Stimulated activated naive CD8-positive, alpha-beta T cell treated with anti-CD3 and anti-CD28 coated beads, Interleukin-15, Interleukin-2, amounts not matched to agents 100 ng/mL and 50 ng/mL, for 24 hours (primary cell): ENCODE measurements around the gene SNAPIN.
"Not testable (repeated sequence)": the region's sequence is repeated elsewhere in the genome, so short reads cannot be mapped to it uniquely, and the experiment has no call there.

Experiments used
- H3K27ac Mint-ChIP-seq: one replicate; pipeline ENCODE4 v1.8.0; 2021; ENCODE audit warnings: mild to moderate bottlenecking, mixed read lengths
- H3K27me3 Mint-ChIP-seq: one replicate; pipeline ENCODE4 v1.8.0; 2021; ENCODE audit warnings: mixed read lengths
- H3K36me3 Mint-ChIP-seq: one replicate; pipeline ENCODE4 v1.8.0; 2021; ENCODE audit warnings: low read depth, mixed read lengths
- H3K4me1 Mint-ChIP-seq: one replicate; pipeline ENCODE4 v1.8.0; 2021; ENCODE audit warnings: low read depth, mixed read lengths
- H3K4me3 Mint-ChIP-seq: one replicate; pipeline ENCODE4 v1.8.0; 2021; ENCODE audit warnings: mild to moderate bottlenecking, mixed read lengths
- H3K9me3 Mint-ChIP-seq: one replicate; pipeline ENCODE4 v1.8.0; 2021; ENCODE audit warnings: mixed read lengths

SNAPIN gene

DNA sequence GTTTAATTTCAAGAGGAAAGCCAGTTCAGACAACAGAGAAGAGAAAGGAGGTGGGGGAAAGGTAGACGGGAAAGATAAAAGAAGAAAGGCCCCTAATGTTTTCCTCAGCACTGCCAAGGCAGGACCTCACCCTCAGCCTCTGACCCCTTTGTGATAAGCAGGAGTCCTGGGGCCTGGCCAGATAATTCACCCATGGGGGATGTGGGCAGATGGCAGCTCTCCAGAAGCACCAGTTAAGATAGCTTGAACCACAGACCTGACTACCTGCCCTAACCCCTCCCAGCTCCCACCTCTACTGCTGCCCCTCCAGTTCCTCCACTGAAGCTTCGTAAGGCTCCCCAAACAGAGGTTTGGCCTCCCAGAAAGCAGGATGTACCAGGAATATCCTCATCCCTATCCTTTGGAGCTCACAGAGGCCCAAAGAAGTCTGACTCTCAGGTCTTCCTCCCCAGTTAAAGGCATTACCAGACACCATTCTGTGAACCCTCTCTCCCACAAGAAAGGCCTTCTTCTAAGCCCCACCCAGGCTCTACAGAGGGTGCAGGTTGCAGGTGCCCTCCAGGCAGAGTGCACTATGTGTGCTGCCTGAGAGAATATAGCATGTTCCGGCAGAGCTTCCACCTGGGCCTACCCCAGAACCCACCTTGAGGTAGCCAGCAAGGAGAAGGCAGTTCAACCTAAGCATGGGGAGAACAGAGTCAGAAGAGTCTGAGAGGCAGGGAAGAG, 9.2 kb upstream of the SNAPIN start:
- no peaks in the 10 kb centered on the region for H3K27me3 Mint-ChIP-seq
- H3K9me3 Mint-ChIP-seq = no peaks in the 10 kb centered on the region
- no peak overlapping the region for H3K4me3 Mint-ChIP-seq
- H3K4me1 Mint-ChIP-seq = peaks cover 48% of the 10 kb centered on the region
- H3K27ac Mint-ChIP-seq = peak overlapping the region; percentile 68
- peaks cover 34% of the 10 kb centered on the region for H3K36me3 Mint-ChIP-seq

DNA sequence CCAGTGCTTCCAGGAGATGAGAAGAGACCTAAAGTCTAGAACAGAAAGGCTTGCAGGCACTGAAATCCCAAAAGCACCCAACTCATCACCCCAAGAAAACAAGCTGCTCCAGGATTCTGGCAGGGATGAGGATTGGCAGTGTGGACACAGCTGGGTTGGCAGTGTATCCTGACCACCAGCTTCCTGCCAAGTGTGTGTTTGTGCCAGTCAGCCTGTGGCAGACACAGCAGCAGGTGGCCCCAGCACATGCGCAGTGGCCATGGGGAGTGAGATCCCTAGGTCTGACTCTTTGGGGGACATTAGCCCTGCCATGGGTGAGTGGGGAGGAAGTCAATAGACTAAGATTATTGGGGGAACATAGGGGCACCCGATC, 8.7 kb upstream of the SNAPIN start:
- no peak overlapping the region for H3K4me3 Mint-ChIP-seq
- no peaks in the 10 kb centered on the region for H3K9me3 Mint-ChIP-seq
- peaks cover 45% of the 10 kb centered on the region for H3K4me1 Mint-ChIP-seq
- H3K27ac Mint-ChIP-seq = peak overlapping the region; percentile 68
- peaks cover 28% of the 10 kb centered on the region for H3K36me3 Mint-ChIP-seq
- H3K27me3 Mint-ChIP-seq = no peaks in the 10 kb centered on the region

DNA sequence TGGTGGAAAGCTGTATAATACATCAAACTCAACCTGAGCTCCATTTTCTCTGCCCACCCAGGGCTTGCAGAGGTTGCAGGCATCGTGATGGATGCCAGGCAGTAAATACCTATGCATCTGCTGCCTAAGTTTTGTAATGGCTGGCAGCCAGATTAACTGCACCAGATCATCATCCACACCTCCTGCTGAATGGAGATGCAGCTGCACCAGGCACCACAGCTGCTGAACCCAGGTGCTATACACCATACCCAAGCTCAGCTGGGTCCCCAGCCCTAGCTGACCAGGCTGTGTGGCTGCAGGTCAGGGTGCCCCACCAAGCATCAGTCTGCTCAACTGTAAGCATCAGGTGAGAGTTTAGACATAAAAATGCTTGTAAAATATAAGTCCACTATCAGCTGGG, 6.7 kb upstream of the SNAPIN start:
- Mint-ChIP-seq H3K9me3 (no peaks in the 10 kb centered on the region), H3K27me3 (no peaks in the 10 kb centered on the region), H3K36me3 (peaks cover 9% of the 10 kb centered on the region), H3K27ac (no peak overlapping the region), H3K4me3 (no peak overlapping the region), H3K4me1 (peaks cover 34% of the 10 kb centered on the region)

DNA sequence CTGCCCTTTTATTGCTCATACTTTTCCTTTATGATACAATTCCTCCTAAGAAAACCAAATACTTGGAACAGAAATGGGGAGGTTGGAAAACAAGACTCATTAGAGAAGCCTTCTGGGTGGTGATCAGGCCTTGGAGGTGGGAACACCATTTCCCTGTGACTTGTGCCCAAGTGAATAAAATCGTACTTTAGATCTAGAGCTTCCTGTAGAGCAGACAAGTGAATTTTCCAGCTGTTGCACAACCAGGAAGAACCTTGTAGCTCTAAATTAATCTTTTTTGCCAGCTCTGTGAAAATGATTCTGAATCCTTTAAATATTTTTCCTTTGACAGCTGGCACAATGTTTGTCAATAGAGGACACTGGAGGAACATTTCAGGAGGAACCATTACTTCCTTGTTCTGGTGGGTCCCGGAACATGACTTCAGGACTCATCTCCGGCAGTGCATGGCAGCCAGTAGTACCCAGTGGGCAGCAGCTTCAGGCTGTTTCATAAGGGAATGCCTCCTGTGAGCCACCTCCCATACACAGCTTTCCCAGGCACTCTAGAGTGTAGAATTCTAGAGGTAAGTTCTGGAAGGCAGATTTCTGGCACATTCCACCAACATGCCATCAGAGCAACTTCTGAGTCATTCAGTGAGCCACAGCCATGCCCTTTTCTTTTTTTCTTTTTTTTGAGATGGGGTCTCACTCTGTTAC, 5.5 kb upstream of the SNAPIN start:
- Mint-ChIP-seq H3K9me3 (no peaks in the 10 kb centered on the region), H3K27me3 (no peaks in the 10 kb centered on the region), H3K4me1 (peaks cover 28% of the 10 kb centered on the region), H3K4me3 (no peak overlapping the region), H3K27ac (no peak overlapping the region), H3K36me3 (peaks cover 1% of the 10 kb centered on the region)

DNA sequence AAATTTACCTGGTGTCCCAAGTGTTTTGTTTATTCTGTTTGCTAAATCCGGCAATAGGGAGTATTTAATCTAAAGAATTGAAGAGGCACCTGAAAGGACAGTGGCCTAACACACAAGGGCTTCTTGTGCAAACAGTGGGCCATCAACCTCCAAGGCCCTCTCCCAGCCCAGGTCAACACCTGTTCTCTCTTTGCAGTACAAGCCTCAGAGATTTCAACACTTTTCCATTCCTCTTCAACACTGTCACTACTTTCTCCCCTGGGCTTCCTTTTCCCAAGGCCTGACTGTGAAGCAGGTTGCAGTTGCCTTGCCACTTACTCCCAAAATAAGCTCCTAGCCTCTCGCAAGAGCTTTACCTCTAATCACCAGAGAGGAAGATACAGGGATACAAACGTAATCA, 3.2 kb upstream of the SNAPIN start:
- Mint-ChIP-seq H3K9me3 (no peaks in the 10 kb centered on the region), H3K27ac (no peak overlapping the region), H3K36me3 (no peaks in the 10 kb centered on the region), H3K4me1 (peaks cover 18% of the 10 kb centered on the region), H3K27me3 (no peaks in the 10 kb centered on the region), H3K4me3 (no peak overlapping the region)

DNA sequence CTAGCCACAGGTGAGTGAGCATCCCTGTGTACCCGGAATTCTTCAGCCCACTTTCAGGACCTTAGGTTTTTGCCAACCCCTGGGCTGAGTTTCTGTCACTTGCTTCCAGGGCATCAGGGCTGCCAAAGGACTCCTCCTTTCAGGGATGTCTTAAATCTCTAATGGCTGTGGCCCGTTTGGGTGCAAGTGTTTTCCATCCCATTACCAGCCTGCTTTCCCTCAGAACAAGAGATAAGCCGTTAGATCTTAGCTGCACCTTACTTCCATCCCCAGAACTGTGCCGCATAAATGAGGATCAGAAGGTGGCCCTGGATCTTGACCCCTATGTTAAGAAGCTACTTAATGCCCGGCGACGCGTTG, 652 bp downstream of the SNAPIN start:
- Mint-ChIP-seq H3K36me3 (peaks cover 34% of the 10 kb centered on the region), H3K27me3 (no peaks in the 10 kb centered on the region), H3K4me3 (peak overlapping the region; percentile 91), H3K27ac (peak overlapping the region; percentile 94), H3K4me1 (peaks cover 18% of the 10 kb centered on the region), H3K9me3 (no peaks in the 10 kb centered on the region)

DNA sequence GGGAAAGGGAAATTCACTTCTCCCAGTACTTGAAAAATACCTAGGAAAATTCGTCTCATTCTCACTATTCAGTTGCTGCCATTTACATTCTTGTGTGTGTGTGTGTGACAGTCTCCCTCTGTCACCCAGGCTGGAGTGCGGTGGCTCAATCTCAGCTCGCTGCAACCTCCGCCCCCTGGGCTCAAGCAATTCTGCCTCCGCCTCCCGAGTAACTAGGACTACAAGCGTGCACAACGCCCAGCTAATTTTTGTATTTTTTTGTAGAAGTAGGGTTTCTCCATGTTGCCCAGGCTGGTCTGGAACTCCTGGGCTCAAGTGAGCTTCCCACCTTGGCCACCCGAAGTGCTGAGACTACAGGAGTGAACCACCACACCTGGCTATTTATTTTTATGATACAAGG, 1.2 kb downstream of the SNAPIN start:
- peak overlapping the region; percentile 91 for H3K4me3 Mint-ChIP-seq
- peak overlapping the region; percentile 94 for H3K27ac Mint-ChIP-seq
- peaks cover 36% of the 10 kb centered on the region for H3K36me3 Mint-ChIP-seq
- H3K9me3 Mint-ChIP-seq = no peaks in the 10 kb centered on the region
- H3K4me1 Mint-ChIP-seq = peaks cover 18% of the 10 kb centered on the region
- H3K27me3 Mint-ChIP-seq = no peaks in the 10 kb centered on the region

DNA sequence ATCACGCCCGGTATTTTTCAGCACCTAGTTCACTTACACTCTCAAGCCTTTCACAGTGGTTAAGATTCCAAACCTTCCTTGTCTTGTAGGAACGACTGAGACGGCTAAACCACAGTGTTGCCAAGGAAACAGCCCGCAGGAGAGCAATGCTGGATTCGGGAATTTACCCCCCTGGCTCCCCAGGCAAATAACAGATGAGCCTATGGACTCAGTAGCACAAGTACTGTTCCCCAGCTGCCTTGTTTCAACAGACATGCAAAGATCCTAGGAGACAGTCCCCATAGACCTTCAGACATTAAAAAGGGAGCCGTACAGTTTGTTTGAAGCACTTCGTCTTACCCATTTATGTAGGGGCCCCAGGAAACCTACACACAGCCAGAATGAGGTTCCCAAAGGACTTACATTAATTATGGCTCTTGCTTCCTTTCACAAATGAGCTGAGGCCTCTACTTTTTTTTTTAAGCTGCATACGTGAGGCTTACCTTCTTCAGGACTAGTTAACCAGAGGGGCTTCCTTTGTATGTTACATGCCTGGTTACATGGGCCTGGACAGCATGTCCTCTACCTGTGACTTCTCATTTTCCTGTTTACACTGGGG, 2.7 kb downstream of the SNAPIN start:
- H3K4me3 Mint-ChIP-seq = peak overlapping the region; percentile 17
- H3K36me3 Mint-ChIP-seq = peaks cover 36% of the 10 kb centered on the region
- H3K4me1 Mint-ChIP-seq = peaks cover 18% of the 10 kb centered on the region
- peak overlapping the region; percentile 45 for H3K27ac Mint-ChIP-seq
- no peaks in the 10 kb centered on the region for H3K9me3 Mint-ChIP-seq
- no peaks in the 10 kb centered on the region for H3K27me3 Mint-ChIP-seq

DNA sequence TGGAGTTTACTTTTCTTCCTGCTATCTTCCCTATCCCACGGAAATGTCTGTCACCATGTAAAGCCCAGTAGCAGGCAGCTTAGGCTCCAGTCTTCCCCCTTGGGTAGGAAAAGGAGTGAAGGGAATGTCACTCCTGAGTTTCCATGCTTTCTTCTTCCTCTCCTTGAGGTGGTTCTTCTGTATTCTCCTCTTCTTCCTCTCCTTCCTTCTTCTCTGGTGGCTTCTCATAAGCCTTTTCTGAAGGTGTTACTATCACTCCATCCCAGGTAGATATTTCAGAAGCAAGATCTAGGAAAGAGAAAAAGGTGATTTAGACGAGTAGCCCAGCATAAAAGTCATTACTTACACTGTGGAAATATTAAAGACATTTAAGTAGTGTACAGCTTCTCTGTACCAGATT, 3.8 kb downstream of the SNAPIN start:
- Mint-ChIP-seq H3K27me3 (no peaks in the 10 kb centered on the region), H3K4me3 (no peak overlapping the region), H3K27ac (peak overlapping the region; percentile 32), H3K4me1 (peaks cover 21% of the 10 kb centered on the region), H3K36me3 (peaks cover 36% of the 10 kb centered on the region), H3K9me3 (no peaks in the 10 kb centered on the region)

DNA sequence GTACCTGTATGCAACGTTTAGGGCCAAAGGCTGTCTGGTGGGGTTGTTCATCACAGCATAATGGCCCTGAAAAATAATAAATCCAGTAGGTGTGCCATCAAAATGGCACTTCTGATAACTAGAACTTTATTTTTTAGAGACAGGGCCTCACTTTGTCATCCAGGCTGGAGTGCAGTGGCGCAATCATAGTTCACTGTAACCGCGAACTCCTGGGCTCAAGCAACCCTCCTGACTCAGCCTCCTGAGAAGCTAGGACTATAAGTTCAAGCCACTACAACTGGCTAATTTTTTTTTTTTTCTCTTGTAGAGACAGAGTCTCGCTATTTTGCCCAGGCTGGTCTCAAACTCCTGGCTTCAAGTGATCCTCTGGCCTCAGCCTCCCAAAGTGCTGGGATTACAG, 4.7 kb downstream of the SNAPIN start:
- Mint-ChIP-seq H3K27me3 (no peaks in the 10 kb centered on the region), H3K4me1 (peaks cover 26% of the 10 kb centered on the region), H3K9me3 (no peaks in the 10 kb centered on the region), H3K4me3 (no peak overlapping the region), H3K27ac (no peak overlapping the region), H3K36me3 (peaks cover 36% of the 10 kb centered on the region)

DNA sequence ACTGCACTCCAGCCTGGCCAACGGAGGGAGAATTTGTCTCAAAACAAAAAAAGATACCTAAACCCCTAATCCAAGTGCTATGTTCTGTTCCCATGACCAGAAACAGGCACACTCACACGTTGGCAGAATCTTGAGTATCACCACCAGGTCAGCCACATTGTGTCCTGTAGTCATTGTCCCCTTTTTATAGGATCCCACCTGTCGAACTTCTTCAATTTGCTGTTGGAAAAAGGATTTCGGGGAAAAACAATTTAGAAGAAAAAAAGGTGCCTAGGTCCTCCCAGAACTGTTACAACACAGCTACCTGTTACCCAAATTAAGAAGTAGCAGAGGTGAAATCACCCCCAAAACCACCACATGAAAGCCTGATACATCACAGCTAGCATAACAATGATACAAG, 8.9 kb downstream of the SNAPIN start:
- Mint-ChIP-seq H3K36me3 (peaks cover 17% of the 10 kb centered on the region), H3K27ac (peak overlapping the region; percentile 82), H3K4me3 (peak overlapping the region; percentile 33)

DNA sequence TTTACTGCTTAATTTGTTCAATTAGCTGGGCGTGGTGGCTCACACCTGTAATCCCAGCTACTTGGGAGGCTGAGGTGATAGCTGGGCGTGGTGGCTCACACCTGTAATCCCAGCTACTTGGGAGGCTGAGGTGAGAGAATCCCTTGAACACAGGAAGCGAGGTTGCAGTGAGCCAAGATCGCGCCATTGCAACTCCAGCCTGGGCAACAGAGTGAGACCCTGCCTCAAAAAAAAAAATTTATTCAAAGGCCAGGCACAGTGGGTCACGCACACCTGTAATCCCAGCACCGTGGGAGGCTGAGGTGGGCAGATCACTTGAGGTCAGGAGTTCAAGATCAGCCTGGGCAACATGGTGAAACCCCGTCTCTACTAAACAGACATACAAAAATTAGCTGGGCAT, 10.2 kb downstream of the SNAPIN start:
- not testable (repeated sequence) for H3K4me3 Mint-ChIP-seq, H3K36me3 Mint-ChIP-seq, H3K27me3 Mint-ChIP-seq, H3K9me3 Mint-ChIP-seq
- peaks cover 37% of the 10 kb centered on the region for H3K4me1 Mint-ChIP-seq
- peak overlapping the region; percentile 82 for H3K27ac Mint-ChIP-seq

More for the DNA sequence above, 8.9 kb downstream of the SNAPIN start:
- Mint-ChIP-seq H3K4me1 (peaks cover 37% of the 10 kb centered on the region), H3K27me3 (no peaks in the 10 kb centered on the region), H3K9me3 (no peaks in the 10 kb centered on the region)

DNA sequence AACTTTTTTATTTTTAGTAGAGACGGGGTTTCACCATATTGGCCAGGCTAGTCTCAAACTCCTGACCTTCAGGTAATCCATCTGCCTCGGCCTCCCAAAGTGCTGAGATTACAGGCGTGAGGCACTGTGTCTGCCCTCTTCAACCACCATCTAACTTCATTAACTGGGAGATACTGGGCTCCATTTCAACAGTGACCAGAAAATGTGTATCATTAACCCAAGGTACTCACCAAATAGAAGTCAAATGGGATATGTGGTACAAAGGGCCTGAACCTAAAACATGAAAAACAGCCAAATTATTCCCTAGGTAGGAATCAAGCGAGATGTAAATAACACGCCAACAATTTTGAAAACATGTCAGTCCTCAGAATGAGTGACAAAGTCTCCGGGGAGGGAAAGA, 11.1 kb downstream of the SNAPIN start:
- Mint-ChIP-seq H3K27ac (no peak overlapping the region), H3K4me1 (peaks cover 37% of the 10 kb centered on the region), H3K9me3 (no peaks in the 10 kb centered on the region), H3K36me3 (no peaks in the 10 kb centered on the region), H3K27me3 (no peaks in the 10 kb centered on the region), H3K4me3 (no peak overlapping the region)

DNA sequence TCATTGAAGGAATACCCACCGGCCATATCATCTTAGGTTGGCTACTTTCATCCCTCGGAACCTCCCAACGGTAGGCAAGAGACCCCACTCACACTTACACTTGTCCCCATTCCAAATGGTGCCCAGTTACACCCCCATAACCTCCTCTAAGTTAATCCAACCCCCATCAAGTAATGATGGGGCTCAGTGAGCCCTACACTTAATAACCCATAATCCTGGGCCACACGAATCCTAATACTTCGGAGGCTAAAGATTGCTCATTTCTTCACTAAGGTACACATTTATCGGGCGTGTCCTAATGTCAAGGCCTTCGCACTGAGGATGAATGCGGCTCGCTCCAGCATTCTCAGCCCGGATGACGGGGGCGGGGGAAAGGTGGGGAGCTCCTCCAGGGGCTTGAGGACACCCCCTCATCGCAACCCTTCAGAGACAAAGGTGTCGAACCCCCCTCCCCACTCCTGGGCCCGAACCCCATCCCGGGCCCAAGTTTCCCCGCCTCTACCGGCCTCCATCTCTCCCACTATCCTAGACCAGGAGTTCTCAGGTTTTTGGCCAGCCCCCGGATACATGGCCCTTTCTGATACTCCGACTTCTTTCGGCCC, 11.9 kb downstream of the SNAPIN start:
- H3K9me3 Mint-ChIP-seq = no peaks in the 10 kb centered on the region
- H3K27me3 Mint-ChIP-seq = no peaks in the 10 kb centered on the region
- peaks cover 37% of the 10 kb centered on the region for H3K4me1 Mint-ChIP-seq
- no peak overlapping the region for H3K27ac Mint-ChIP-seq
- H3K36me3 Mint-ChIP-seq = no peaks in the 10 kb centered on the region
- H3K4me3 Mint-ChIP-seq = no peak overlapping the region

DNA sequence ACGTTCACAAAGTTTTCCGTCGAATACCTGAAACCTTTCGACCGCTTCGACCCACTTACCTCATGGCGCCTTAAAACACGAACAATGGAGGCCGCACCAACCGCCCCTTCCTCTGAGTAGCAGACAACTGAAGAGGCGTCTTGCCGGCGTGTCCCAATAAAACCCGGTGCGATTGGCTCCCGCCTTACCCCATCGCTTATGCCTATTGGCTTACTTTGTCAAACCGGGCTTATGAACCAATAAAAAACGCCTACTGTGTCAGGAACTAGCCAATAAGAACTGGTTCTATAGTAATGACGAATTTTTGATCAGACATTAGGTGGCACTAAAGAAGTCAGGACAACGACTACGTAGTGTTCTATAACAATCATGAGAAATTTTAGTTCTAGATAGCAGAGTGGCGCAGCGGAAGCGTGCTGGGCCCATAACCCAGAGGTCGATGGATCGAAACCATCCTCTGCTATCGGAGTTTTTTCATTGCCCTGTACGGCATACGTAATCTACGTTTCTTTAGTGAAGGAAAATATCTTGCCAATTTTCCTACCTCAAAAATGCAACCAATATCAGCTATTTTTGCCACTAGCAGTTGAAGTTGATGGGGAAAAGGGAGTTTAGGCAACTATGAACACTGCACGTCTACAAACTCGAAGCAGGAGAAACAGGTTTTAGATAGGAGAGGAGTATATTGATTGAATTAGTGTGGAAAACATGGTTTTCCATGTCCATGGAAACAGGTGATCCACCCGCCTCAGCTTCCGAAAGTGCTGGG, 12.5 kb downstream of the SNAPIN start, which contains the start of gene ILF2:
Gene ILF2 (minus strand): TSS at position 135 of the 769 bp plus-strand sequence. CDS start 71 bp downstream, at position 64.
- Mint-ChIP-seq H3K27ac (no peak within 1 kb of the TSS), H3K36me3 (no peaks in the 10 kb centered on the region), H3K4me3 (no peak within 1 kb of the TSS), H3K9me3 (no peaks in the 10 kb centered on the region), H3K4me1 (peaks cover 37% of the 10 kb centered on the region), H3K27me3 (no peaks in the 10 kb centered on the region)
